DOHH2 (cell line): ENCODE results near the gene SPINK8.

Experiments used
- CTCF ChIP-seq: fragments of 200-600 bp; sonication (generic); IDR thresholded peaks from one replicate; pipeline ENCODE4 v1.5.1; 2014; ENCODE audit warnings: antibody characterized with exemption, mild to moderate bottlenecking, low read depth, low read length; ENCODE audit not compliant: poor library complexity, severe bottlenecking
- EZH2phosphoT487 ChIP-seq: fragments of 200-600 bp; sonication (generic); IDR thresholded peaks from 2 replicates; pipeline ENCODE4 v1.6.1; 2017; ENCODE audit warnings: borderline replicate concordance, mild to moderate bottlenecking, antibody characterized with exemption, low read length, moderate library complexity, mixed read lengths

- no peak for TF ChIP-seq CTCF
- TF ChIP-seq EZH2phosphoT487 = no peak
Measured at GRCh38 chr3:48268936-48269561, 64.4 kb downstream of the SPINK8 start.
